Activated T-cell treated with anti-CD3 and anti-CD28 coated beads for 48 hours (primary cell): Measurements from ENCODE around the gene CMC2.

Source experiments
- DNase-seq: peaks from one replicate; pipeline ENCODE4 v3.0.0-alpha.2; 2020; ENCODE audit warnings: low read depth

CMC2 gene

DNA sequence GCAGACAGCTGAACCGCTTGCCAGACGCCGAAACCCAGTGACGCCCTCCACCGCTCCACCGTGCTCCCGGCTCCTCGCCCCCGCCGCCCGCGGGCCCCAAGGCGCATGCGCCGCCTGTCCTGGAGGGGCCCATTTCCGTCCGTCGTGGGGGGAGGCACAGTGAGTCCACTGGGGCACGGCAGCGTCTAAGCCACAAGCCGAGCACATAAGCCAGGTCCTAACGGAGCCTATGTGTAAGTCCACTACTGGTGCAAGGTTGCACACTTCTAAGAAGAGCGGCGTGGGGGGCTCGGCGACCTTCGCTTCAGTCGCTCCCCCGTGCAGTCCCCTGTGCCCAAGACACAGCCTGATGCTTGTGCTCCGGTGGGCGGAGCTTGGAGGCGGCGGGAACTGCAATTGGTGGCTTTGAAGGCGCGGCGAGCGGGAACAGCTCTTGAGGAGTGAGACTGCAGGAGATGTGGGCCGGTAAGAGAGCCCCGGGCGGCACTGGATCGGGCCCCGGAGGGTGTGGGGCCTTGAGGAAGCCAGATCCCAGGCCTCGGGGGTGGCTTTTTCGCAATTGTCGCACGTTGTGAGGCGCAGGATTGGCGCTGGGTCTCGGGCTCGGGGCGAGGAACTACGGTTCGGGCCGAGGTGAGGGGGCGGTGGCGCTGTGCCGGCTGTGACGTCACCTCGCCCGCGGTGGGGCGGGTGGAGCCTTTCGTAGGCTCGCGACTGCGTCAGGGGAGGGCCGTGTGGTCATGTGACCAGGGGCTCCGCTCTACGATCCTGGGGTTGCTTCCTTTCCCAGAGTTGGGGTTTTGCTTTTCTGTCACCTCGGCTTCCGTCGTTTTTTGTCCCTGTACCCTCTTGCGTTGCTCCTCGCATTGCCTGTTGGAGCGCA, at the start of gene CMC2, which contains the start of gene CENPN:
TSS of gene CMC2 (minus strand) at position 73 of the 883 bp plus-strand sequence. CDS start 9,491 bp downstream, outside the sequence.
TSS of gene CENPN (plus strand) at position 402 of the 883 bp plus-strand sequence. CDS start 4,726 bp downstream, outside the sequence.
- peak; percentile 92 for DNase-seq

DNA sequence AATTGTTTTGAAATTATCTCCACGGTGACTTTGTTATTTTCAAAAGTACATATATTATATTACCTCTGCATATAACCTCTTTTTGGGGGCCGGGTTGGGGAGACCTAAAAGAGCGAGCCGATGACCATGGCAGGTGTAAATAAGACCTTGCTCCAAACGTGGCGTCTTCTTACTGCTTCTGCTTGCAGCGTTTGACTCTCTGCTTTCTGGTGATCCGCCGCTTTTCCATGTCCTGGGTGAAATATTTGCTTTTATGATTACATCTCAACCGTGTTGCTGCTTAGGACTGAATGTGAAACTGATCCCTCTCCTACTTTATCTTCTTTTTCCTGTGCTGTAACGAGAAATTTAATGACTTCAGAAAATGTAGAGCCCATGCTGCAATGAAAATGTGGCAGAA, 47.1 kb upstream of the CMC2 start:
- DNase-seq = no peak

DNA sequence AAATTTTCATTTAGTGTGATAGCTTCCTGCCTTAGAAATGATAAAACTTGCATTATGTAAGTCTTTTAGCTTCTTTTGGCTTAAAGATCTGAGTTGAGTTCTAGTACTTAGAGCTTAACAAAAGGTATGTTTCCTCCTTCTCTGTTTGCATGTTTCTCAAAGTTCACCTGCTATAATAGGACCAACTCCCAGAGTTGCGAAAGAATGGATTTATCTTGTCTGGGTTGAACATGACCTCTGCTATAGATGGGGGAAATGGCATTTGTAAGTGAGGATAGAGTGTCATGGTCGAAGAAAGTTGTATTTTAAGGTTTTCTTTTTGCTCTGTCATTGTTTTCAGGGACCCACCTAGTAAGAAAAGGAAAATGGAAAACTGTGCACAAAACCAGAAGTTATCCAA, 36.1 kb upstream of the CMC2 start:
- DNase-seq = no peak

DNA sequence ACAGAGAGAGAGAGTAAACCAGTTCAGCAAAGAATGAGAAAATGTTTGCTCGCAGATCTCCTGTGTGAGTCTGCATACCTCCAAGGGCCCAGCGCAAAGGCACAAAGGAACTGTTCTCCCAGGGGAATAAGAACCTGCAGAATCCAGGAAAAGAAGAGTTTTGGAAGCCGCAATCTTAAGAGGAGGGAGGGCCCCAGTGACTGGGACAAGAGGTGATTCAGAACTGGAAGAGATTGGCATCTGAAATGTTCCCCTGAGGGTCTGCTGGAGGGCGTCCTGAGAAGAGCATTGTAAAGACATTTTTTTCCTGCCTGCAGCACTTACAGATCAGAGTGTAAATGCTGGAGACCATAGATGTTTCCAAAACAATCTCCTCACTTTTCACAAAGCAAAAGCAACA, 35.0 kb upstream of the CMC2 start:
- DNase-seq = no peak

DNA sequence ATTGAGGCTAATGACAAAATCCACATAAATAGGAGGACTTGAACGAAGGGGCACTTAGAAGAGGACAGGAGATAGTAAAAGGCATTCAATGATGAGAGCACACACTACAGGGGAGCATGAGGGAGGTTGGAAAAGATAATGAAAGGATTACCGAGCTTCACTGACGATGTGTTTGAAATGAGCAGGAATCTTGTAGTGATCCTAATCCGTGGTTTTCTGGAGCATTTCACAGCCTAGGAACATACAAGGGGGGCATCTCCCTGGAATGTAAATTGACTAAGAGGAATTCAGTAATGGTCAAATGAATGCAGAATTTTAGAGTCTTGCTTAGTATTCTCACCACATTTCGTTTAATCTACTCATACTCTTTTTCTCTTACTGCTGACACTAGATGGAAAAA, 34.2 kb upstream of the CMC2 start:
- DNase-seq = no peak

DNA sequence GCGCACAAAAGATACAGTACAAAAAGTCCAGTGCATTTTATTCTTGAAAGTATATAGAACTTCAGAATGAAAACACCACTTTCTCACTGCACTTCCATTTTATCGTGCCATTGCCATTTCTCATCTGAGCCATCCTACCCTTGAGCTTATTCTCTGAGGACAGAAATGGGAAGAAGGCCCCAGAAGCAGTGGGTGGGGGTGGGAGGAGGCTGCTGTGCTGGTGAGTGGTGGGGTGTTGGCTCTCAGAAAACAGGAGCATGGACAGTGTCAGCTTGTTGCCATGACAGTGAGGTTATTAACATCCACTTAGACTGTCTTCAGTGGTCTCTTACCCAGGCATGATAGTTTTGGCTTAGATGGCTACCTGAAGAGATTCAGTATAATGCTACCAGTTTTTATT, 33.4 kb upstream of the CMC2 start:
- no peak for DNase-seq

DNA sequence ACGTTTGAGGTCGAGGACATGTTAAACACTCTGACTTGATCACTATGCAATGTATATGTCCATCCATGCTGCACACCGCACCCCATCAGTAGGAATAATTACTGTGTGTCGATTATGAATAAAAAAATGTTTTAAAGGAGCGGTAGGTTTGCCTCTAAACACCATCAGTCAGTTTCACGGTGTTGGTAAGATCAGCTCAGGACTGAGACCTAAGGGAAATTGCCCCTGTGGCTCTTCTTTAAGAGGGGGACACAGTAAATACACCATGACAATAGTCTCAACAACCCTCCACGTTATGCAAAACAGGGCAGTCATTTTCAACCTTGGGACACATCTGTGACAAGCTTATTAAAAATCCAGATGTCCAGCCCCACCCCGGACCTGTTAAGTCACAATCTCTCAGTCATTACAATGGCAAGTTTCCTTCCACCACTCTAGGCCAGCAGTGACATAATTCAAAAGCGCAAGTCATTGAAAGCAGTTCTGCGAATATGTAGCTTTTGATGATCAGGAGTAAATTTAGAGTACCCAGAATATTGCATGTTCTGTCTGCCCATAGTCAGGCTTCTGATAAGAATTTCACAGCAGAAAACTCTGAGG, 30.2 kb upstream of the CMC2 start:
- DNase-seq = no peak

DNA sequence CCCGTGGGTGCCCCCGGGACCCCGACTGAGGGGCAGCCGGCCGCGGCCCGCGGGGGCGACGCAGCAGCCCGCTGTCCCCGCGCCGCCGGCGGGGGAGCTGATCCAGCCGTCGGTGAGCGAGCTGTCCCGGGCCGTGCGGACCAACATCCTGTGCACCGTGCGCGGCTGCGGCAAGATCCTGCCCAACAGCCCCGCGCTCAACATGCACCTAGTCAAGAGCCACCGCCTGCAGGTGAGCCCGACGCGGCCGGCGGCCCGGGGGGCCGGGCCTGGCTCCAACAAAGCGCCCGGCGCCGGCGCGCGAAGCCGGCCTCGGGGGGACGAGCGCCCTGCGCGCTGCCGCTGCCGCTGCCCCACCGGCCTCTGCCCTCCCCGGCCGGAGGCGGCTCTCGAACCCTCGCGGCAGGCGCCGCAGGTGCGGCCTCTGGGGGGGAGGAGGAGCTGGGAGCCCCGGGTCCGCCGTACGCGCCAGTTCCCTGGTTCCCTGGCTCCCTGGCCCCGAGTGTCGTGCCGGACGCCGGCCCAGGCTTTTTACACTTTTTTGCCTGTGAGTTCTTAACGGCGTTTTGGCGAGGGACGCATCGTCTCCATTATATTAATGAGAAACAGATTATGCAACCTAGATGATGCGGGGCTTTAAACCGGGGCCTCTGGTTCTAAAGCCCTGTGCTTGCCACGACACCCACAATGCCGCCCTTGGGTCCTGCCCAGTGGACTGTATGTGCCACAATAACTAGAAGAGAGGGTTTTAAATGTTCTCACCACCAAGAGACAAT, 29.5 kb upstream of the CMC2 start:
- DNase-seq = peak; percentile 40

DNA sequence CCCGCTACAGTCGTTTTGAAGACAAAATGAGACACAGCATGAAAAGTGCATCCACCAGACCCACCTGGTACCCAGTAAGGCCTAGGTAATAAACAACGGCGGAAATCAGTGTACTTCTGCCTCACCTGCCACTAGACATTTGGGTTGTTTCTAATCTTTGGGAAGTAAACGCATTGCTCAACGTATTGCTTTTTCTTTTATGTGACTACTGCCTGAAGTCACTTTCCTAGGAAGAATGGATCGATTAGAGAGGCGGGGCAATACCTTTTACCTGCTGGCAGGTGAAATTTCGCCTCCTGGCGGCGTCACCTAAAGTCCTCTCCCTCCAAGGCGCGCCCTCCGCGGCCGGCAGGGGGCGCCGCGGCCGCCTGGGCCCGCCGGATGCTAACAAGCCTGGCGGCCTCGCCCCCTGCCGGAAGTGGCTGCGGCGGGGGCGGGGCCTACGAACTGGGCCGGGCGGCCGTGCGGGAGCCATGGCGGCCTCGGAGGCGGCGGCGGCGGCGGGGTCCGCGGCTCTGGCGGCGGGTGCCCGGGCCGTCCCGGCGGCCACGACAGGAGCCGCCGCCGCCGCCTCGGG, 28.8 kb upstream of the CMC2 start, which contains the start of gene ATMIN:
TSS of gene ATMIN (plus strand) at position 445 of the 577 bp plus-strand sequence. CDS start at position 474, 29 bp downstream.
- peak; percentile 90 for DNase-seq

DNA sequence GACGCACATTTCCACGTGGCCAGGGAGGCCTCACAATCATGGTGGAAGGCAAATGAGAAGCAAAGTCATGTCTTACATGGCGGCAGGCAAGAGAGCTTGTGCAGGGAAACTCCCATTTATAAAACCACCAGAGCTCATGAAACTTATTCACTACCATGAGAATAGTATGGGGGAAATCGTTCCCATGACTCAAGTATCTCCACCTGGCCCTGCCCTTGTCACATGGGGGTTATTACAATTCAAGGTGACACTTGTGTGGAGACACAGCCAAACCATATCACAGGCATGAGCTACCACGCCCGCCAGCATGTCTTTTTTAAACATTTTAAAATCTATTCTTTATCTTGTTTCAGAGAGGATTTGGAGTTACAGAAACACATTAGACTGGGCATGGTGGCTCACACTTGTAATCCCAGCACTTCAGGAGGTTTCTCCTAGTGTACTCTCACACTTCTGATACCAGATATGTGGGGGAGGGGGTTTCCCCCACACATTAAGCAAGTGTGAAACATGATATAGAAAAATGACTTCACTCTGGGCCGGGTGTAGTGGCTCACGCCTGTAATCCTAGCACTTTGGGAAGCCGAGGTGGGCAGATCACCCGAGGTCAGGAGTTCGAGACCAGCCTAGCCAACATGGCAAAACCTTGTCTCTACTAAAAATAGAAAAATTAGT, 23.4 kb upstream of the CMC2 start:
- no peak for DNase-seq

DNA sequence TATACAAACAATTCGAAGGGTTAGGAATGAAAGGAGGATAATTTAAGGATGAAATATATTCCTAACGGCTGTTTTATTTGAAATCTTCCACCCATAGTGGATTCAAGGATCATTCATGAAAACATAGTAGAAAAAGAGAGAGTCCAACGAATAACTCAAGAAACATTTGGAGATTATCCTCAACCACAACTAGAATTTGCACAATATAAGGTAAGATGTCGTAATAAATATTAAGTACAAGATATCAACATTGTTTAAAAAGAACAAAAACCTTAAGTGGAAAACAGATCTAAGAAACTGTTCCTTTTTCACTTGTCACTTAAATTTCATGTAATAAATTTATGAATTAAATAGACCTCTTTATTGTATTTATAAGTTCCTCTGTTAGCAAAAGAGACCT, 19.7 kb upstream of the CMC2 start:
- DNase-seq = no peak

DNA sequence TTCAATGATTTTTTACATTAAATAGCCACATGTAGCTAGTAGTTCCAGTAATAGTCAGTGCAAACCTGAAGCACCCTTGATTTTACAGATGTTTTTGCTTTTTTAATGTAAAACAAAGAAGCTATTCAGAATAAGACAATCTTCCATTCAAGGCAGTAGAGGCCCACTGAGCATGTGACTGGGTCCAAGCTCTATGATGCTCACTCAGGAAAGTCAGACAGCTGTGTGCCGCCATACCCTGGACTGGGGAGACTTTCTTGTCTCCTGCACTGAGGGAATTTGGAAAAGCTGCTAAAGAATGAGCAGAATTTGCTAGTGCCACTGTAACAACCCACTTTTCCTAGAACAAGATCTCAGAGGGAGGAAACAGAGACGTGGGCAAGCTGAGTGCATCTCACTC, 11.8 kb upstream of the CMC2 start:
- no peak for DNase-seq

DNA sequence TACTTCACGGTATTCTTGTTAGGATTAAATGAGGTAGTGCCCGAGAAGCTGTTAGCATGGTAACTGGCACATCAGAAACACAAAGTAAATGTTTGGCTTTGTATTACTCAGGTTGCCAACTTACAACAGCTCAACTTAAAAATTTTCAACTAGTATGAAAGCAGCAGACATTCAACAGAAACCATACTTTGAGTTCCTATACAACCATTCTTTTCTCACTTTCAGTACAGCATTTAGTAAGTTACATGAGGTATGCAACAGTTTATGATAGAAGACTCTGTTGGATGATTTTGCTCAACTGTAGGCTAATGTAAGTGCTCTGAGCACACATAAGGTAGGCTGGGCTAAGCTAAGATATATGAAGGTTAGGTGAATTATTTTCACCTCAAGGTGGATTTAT, 8.0 kb upstream of the CMC2 start:
- no peak for DNase-seq

DNA sequence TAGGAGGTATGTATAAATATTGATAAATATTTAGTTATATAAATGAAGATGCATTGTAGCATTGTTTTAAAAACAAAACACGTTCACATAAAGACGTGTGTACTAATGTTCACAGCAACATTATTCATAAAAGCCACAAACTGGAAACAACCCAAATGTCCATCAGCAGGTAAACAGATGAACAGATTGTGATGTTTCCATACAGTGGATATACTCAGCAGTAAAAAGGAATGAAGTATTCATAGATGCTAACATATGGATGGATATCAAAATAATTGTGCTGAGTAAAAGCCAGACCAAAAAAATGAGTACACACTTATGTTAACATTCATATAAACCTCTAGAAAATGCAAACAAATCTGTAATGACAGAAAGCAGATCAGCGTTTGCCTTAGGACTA, 6.3 kb upstream of the CMC2 start:
- DNase-seq = no peak

DNA sequence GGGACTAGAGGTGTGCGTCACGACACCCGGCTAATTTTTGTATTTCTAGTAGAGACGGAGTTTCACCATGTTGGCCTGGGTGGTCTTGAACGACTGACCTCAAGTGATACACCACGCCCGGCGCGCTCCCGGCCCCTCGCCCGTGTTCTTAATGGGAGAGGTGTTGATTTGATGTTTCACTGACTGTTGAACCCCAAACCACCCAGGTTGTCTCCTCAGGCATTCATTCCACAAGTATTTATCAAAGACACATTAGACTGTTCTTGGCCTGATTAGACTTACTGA, 1.8 kb upstream of the CMC2 start:
- DNase-seq = no peak

DNA sequence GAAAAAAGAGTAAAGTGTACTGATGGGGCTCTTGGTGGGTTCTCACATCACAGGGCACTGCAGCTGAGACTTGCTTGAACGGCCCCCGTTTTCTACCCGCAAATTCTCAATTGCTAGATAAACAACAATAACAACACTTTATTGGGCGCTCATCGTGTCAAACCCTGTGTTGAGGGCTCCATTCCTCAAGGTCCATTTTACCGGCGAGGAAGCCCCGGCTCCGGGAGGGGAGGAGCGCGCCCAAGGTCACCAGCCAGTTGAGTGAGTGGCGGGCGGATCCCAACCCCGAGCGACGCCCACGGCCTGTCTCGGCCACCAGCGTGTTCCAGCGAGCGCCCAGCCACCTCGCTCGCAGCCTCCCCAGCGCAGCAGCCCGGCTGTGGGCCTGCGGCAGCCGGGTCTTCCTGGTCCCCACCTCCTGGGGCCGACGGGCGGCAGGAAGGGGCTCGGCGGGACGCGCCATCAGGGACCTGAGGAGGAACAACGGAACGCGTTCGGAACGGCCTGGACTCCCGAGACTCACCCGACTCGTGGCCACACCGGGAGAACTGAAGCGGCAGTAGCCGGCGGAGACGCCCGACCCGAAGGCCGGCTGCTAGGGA, 373 bp downstream of the CMC2 start:
- DNase-seq = peak; percentile 72

DNA sequence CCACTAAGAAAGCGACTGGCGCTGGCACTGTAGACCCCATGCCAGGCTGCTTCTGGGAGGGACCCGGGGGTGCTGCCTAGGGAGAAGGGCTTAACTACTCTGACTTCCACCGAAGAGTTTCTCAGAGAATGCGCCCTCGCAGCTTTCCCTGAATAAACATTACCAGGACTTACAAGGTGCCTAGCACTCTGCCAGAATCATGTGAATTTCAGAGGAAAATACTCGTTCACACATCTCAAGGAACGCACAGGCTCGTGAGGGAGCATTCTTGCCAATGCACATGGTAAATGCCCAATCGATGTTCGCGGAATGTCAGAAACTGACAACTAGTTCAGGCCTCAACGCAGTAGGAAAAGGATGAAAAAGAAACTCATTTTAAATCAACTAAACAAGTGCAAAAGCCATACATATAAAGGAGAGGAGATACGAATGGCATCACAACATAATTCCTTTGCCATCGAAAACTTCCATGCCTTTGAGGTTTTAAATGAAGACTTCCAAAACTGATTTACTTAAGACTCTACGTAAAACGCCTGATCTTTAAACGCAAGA, 999 bp downstream of the CMC2 start:
- no peak for DNase-seq

DNA sequence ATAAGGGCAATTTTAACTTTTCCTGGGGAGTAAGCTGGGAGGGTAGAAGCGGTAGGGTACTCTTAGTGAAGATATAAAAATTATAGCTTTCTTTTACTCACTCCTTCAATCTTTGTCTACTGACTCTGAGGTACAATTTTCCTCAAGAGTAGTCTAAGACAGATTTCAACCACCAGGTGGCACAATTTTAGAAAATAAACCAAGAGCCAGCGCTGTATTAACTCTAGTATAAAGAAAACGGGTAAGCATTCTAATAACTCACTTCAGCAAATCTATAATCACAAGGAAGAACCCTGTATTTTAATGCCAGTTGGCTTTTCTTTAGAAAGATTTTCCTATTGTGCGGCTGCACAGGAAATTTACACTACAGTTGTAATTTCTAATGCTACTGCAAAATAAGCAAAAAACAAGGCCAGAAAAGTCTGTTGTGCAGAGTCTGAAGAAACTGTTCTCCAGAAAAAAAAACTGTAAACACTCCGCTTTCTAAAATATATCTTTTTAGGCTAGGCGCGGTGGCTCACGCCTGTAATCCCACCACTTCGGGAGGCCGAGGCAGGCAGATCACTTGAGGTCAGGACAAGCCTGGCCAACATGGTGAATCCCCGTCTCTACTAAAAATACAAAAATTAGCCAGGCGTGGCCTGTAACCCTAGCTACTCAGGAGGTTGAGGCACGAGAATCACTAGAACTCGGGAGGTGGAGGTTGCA, 1.9 kb downstream of the CMC2 start:
- no peak for DNase-seq

DNA sequence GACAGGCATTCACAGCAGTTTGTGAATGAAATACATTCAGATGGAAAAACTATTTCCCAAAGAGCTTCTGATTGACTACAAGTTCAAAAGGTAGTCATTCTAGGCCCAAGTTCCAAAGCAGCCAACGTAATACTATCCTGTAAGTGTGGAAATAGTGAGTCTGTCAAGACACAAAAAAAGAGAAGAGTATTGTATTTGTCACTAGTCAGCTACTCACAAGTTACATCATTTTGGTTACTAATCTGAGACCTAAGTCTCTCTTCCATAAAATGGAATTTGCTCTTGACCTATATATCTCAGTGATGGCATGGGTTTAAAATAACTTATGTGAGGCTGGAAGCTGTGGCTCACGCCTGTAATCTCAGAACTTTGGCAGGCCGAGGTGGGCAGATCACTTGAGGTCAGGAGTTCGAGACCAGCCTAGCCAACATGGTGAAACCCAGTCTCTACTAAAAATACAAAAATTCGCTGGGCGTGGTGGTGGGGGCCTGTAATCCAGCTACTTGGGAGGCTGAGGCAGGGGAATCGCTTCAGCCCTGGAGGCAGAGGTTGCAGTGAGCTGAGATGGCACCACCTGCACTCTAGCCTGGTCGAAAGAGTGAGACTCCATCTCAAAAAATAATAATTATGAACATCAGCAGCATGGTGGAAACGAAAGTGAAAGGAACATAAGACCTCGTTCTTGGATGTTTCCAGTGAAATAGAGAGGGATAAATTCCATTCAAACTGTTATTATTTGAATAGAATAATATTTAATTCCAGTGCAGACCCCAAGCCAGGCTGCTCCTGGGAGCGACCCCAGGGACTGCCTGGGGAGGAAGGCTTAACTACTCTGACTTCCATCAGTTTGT, 2.9 kb downstream of the CMC2 start:
- no peak for DNase-seq

DNA sequence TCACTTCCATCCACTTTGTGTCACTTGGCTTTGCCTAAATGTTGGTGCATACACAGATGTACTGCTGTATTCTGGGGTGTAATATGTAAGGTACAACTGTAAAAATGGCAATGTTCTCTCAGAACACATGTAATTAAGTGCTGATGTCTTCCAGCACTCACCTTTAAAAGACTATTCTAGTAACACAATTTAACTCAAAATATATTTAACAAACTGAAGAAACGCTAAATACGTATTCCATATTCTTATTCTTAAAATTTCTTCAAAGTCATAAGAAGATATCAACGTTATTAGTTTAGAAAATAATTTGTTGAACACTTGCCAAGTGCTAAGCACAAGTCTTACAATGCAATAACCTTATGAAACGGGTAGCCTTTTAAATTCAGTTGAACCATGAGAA, 3.6 kb downstream of the CMC2 start:
- no peak for DNase-seq
